Neural cell (in vitro differentiated cells): ENCODE results near the gene OR8G1. TPM values are rescaled to one million over a fixed set of nuclear protein-coding genes. Genes with fewer than 3 reads are reported as not detected.

ENCODE experiments used
- H2AFZ ChIP-seq: fragments of 200-600, 300-800 bp; sonication (generic), shearing (Covaris generic); 2 replicates; pipeline ENCODE4 v1.6.0; 2014; ENCODE audit warnings: low read depth, mild to moderate bottlenecking, antibody characterized with exemption, low read length, moderate library complexity
- H3F3A ChIP-seq: fragments of 200-600 bp; shearing (Covaris generic); 2 replicates; pipeline ENCODE4 v1.6.1; 2016; ENCODE audit warnings: mild to moderate bottlenecking, moderate library complexity, mixed read lengths, antibody characterized with exemption, low read length; ENCODE audit not compliant: insufficient read depth, poor library complexity, severe bottlenecking
- H3K27ac ChIP-seq: fragments of 200-600, 300-800 bp; sonication (generic), shearing (Covaris generic); 2 replicates; pipeline ENCODE4 v1.5.1; 2014; ENCODE audit warnings: mild to moderate bottlenecking, low read length, moderate library complexity
- H3K27me3 ChIP-seq: fragments of 300-800, 200-600 bp; sonication (generic), shearing (Covaris generic); 2 replicates; pipeline ENCODE4 v1.6.0; 2014; ENCODE audit warnings: mild to moderate bottlenecking, low read depth, low read length, moderate library complexity; ENCODE audit not compliant: insufficient read depth
- H3K36me3 ChIP-seq: fragments of 300-800, 200-600 bp; sonication (generic), shearing (Covaris generic); 2 replicates; pipeline ENCODE4 v1.5.1; 2014; ENCODE audit warnings: mild to moderate bottlenecking, antibody characterized with exemption, low read length, moderate library complexity; ENCODE audit not compliant: insufficient read depth
- H3K4me2 ChIP-seq: fragments of 300-800, 200-600 bp; sonication (generic), shearing (Covaris generic); 2 replicates; pipeline ENCODE4 v1.6.0; 2014; ENCODE audit warnings: mild to moderate bottlenecking, low read length
- H3K4me3 ChIP-seq: fragments of 300-800, 200-600 bp; sonication (generic), shearing (Covaris generic); 2 replicates; pipeline ENCODE4 v1.5.1; 2014; ENCODE audit warnings: mild to moderate bottlenecking, low read length, moderate library complexity
- H3K79me2 ChIP-seq: fragments of 200-600 bp; shearing (Covaris generic); replicated peaks from 2 replicates; pipeline ENCODE4 v1.6.0; 2014; ENCODE audit warnings: mild to moderate bottlenecking, low read length, moderate library complexity; ENCODE audit not compliant: insufficient read depth
- H3K9ac ChIP-seq: fragments of 300-800, 200-600 bp; sonication (generic), shearing (Covaris generic); 2 replicates; pipeline ENCODE4 v1.6.1; 2016; ENCODE audit warnings: mild to moderate bottlenecking, low read length, mixed read lengths
- H3K9me2 ChIP-seq: fragments of 200-600 bp; shearing (Covaris generic); 2 replicates; pipeline ENCODE4 v1.6.1; 2016; ENCODE audit warnings: mild to moderate bottlenecking, low read length, mixed read lengths; ENCODE audit not compliant: insufficient read depth
- H3K9me3 ChIP-seq: fragments of 200-600, 300-800 bp; sonication (generic), shearing (Covaris generic); 2 replicates; pipeline ENCODE4 v1.6.1; 2016; ENCODE audit warnings: mild to moderate bottlenecking, mixed run types, low read length, moderate library complexity, mixed read lengths
- H4K20me1 ChIP-seq: fragments of 200-600 bp; shearing (Covaris generic); 2 replicates; pipeline ENCODE4 v1.6.1; 2016; ENCODE audit warnings: mild to moderate bottlenecking, mixed run types; ENCODE audit not compliant: insufficient read depth
- CTCF ChIP-seq: fragments of 450-650 bp; IDR thresholded peaks from 2 replicates; pipeline ENCODE4 v1.5.1; 2014; ENCODE audit warnings: antibody characterized with exemption, mild to moderate bottlenecking, moderate library complexity; ENCODE audit not compliant: poor library complexity, severe bottlenecking
- EP300 ChIP-seq: fragments of 450-650 bp; conservative IDR thresholded peaks from 2 replicates; pipeline ENCODE4 v1.6.1; 2014; ENCODE audit warnings: antibody characterized with exemption, mild to moderate bottlenecking, moderate library complexity; ENCODE audit not compliant: poor library complexity, severe bottlenecking
- EZH2 ChIP-seq: fragments of 200-600, 300-800 bp; shearing (Covaris generic), sonication (generic); IDR thresholded peaks from 2 replicates; pipeline ENCODE4 v1.6.1; 2014; ENCODE audit warnings: antibody characterized with exemption, low read length, borderline replicate concordance, mild to moderate bottlenecking; ENCODE audit not compliant: insufficient read depth, poor library complexity, severe bottlenecking
- MXI1 ChIP-seq: fragments of 450-650 bp; conservative IDR thresholded peaks from 2 replicates; pipeline ENCODE4 v1.6.1; 2014; ENCODE audit warnings: antibody characterized with exemption, mild to moderate bottlenecking; ENCODE audit not compliant: poor library complexity, severe bottlenecking
- POLR2AphosphoS5 ChIP-seq: IDR thresholded peaks from 2 replicates; pipeline ENCODE4 v1.6.1; 2012
- RAD21 ChIP-seq: fragments of 450-650 bp; conservative IDR thresholded peaks from 2 replicates; pipeline ENCODE4 v1.6.1; 2014; ENCODE audit warnings: antibody characterized with exemption, mild to moderate bottlenecking, moderate library complexity
- REST ChIP-seq: IDR thresholded peaks from 2 replicates; pipeline ENCODE4 v1.6.1; 2012; ENCODE audit warnings: borderline replicate concordance
- SMC3 ChIP-seq: fragments of 450-650 bp; conservative IDR thresholded peaks from 2 replicates; pipeline ENCODE4 v1.6.1; 2014; ENCODE audit warnings: antibody characterized with exemption, mild to moderate bottlenecking, moderate library complexity; ENCODE audit not compliant: poor library complexity
- TAF1 ChIP-seq: IDR thresholded peaks from 2 replicates; pipeline ENCODE4 v1.6.1; 2012; ENCODE audit warnings: low read depth
- polyA plus RNA-seq: library from polyadenylated mRNA; depleted of rRNA; stranded (reverse); fragments of >200 nt; gene quantifications from 2 replicates; pipeline ENCODE4 v1.2.3, GENCODE V29; 2014

The OR8G1 gene
- polyA plus RNA-seq, 1 donor from 2014 or later, result not detected

GRCh38 chr11:124296016-124296415 is 55.1 kb downstream of the OR8G1 start:
- Histone ChIP-seq H3K27me3 (no peaks in the 10 kb centered on the region), H3K36me3 (no peaks in the 10 kb centered on the region), H4K20me1 (no peaks in the 10 kb centered on the region), H3K9ac (no peak overlapping the region), H3K9me3 (no peaks in the 10 kb centered on the region), H3F3A (no peaks in the 10 kb centered on the region), H3K27ac (no peak overlapping the region), H3K9me2 (no peaks in the 10 kb centered on the region), H3K4me2 (no peak overlapping the region), H3K79me2 (no peaks in the 10 kb centered on the region), H2AFZ (no peak overlapping the region), H3K4me3 (no peak overlapping the region)
- TF ChIP-seq SMC3, result no peak
- no peak for TF ChIP-seq EP300
- TF ChIP-seq POLR2AphosphoS5, result no peak
- no peak for TF ChIP-seq CTCF
- TF ChIP-seq RAD21, result no peak
- no peak for TF ChIP-seq EZH2
- TF ChIP-seq TAF1, result no peak
- no peak for TF ChIP-seq MXI1
- no peak for TF ChIP-seq REST

GRCh38 chr11:124297921-124298320 is 57.0 kb downstream of the OR8G1 start:
- Histone ChIP-seq H3K9me3 (no peaks in the 10 kb centered on the region), H4K20me1 (no peaks in the 10 kb centered on the region), H3K27ac (no peak overlapping the region), H3K4me3 (no peak overlapping the region), H3K4me2 (no peak overlapping the region), H3K27me3 (no peaks in the 10 kb centered on the region), H3K36me3 (no peaks in the 10 kb centered on the region), H2AFZ (no peak overlapping the region), H3F3A (no peaks in the 10 kb centered on the region), H3K9ac (no peak overlapping the region), H3K9me2 (no peaks in the 10 kb centered on the region), H3K79me2 (no peaks in the 10 kb centered on the region)
- TF ChIP-seq REST (no peak), RAD21 (no peak), POLR2AphosphoS5 (no peak), SMC3 (no peak), TAF1 (no peak), EP300 (no peak), CTCF (no peak), MXI1 (no peak), EZH2 (no peak)
